Neural cell (in vitro differentiated cells): ENCODE results near the gene LRCOL1. TPM values are rescaled to one million over a fixed set of nuclear protein-coding genes. Genes with fewer than 3 reads are reported as not detected.

Experiments
- H2AFZ ChIP-seq: fragments of 200-600, 300-800 bp; sonication (generic), shearing (Covaris generic); 2 replicates; pipeline ENCODE4 v1.6.0; 2014; ENCODE audit warnings: low read depth, mild to moderate bottlenecking, antibody characterized with exemption, low read length, moderate library complexity
- H3F3A ChIP-seq: fragments of 200-600 bp; shearing (Covaris generic); 2 replicates; pipeline ENCODE4 v1.6.1; 2016; ENCODE audit warnings: mild to moderate bottlenecking, moderate library complexity, mixed read lengths, antibody characterized with exemption, low read length; ENCODE audit not compliant: insufficient read depth, poor library complexity, severe bottlenecking
- H3K27ac ChIP-seq: fragments of 200-600, 300-800 bp; sonication (generic), shearing (Covaris generic); 2 replicates; pipeline ENCODE4 v1.5.1; 2014; ENCODE audit warnings: mild to moderate bottlenecking, low read length, moderate library complexity
- H3K27me3 ChIP-seq: fragments of 300-800, 200-600 bp; sonication (generic), shearing (Covaris generic); 2 replicates; pipeline ENCODE4 v1.6.0; 2014; ENCODE audit warnings: mild to moderate bottlenecking, low read depth, low read length, moderate library complexity; ENCODE audit not compliant: insufficient read depth
- H3K36me3 ChIP-seq: fragments of 300-800, 200-600 bp; sonication (generic), shearing (Covaris generic); 2 replicates; pipeline ENCODE4 v1.5.1; 2014; ENCODE audit warnings: mild to moderate bottlenecking, antibody characterized with exemption, low read length, moderate library complexity; ENCODE audit not compliant: insufficient read depth
- H3K4me2 ChIP-seq: fragments of 300-800, 200-600 bp; sonication (generic), shearing (Covaris generic); 2 replicates; pipeline ENCODE4 v1.6.0; 2014; ENCODE audit warnings: mild to moderate bottlenecking, low read length
- H3K4me3 ChIP-seq: fragments of 300-800, 200-600 bp; sonication (generic), shearing (Covaris generic); 2 replicates; pipeline ENCODE4 v1.5.1; 2014; ENCODE audit warnings: mild to moderate bottlenecking, low read length, moderate library complexity
- H3K79me2 ChIP-seq: fragments of 200-600 bp; shearing (Covaris generic); replicated peaks from 2 replicates; pipeline ENCODE4 v1.6.0; 2014; ENCODE audit warnings: mild to moderate bottlenecking, low read length, moderate library complexity; ENCODE audit not compliant: insufficient read depth
- H3K9ac ChIP-seq: fragments of 300-800, 200-600 bp; sonication (generic), shearing (Covaris generic); 2 replicates; pipeline ENCODE4 v1.6.1; 2016; ENCODE audit warnings: mild to moderate bottlenecking, low read length, mixed read lengths
- H3K9me2 ChIP-seq: fragments of 200-600 bp; shearing (Covaris generic); 2 replicates; pipeline ENCODE4 v1.6.1; 2016; ENCODE audit warnings: mild to moderate bottlenecking, low read length, mixed read lengths; ENCODE audit not compliant: insufficient read depth
- H3K9me3 ChIP-seq: fragments of 200-600, 300-800 bp; sonication (generic), shearing (Covaris generic); 2 replicates; pipeline ENCODE4 v1.6.1; 2016; ENCODE audit warnings: mild to moderate bottlenecking, mixed run types, low read length, moderate library complexity, mixed read lengths
- H4K20me1 ChIP-seq: fragments of 200-600 bp; shearing (Covaris generic); 2 replicates; pipeline ENCODE4 v1.6.1; 2016; ENCODE audit warnings: mild to moderate bottlenecking, mixed run types; ENCODE audit not compliant: insufficient read depth
- CTCF ChIP-seq: fragments of 450-650 bp; IDR thresholded peaks from 2 replicates; pipeline ENCODE4 v1.5.1; 2014; ENCODE audit warnings: antibody characterized with exemption, mild to moderate bottlenecking, moderate library complexity; ENCODE audit not compliant: poor library complexity, severe bottlenecking
- EP300 ChIP-seq: fragments of 450-650 bp; conservative IDR thresholded peaks from 2 replicates; pipeline ENCODE4 v1.6.1; 2014; ENCODE audit warnings: antibody characterized with exemption, mild to moderate bottlenecking, moderate library complexity; ENCODE audit not compliant: poor library complexity, severe bottlenecking
- EZH2 ChIP-seq: fragments of 200-600, 300-800 bp; shearing (Covaris generic), sonication (generic); IDR thresholded peaks from 2 replicates; pipeline ENCODE4 v1.6.1; 2014; ENCODE audit warnings: antibody characterized with exemption, low read length, borderline replicate concordance, mild to moderate bottlenecking; ENCODE audit not compliant: insufficient read depth, poor library complexity, severe bottlenecking
- MXI1 ChIP-seq: fragments of 450-650 bp; conservative IDR thresholded peaks from 2 replicates; pipeline ENCODE4 v1.6.1; 2014; ENCODE audit warnings: antibody characterized with exemption, mild to moderate bottlenecking; ENCODE audit not compliant: poor library complexity, severe bottlenecking
- POLR2AphosphoS5 ChIP-seq: IDR thresholded peaks from 2 replicates; pipeline ENCODE4 v1.6.1; 2012
- RAD21 ChIP-seq: fragments of 450-650 bp; conservative IDR thresholded peaks from 2 replicates; pipeline ENCODE4 v1.6.1; 2014; ENCODE audit warnings: antibody characterized with exemption, mild to moderate bottlenecking, moderate library complexity
- REST ChIP-seq: IDR thresholded peaks from 2 replicates; pipeline ENCODE4 v1.6.1; 2012; ENCODE audit warnings: borderline replicate concordance
- SMC3 ChIP-seq: fragments of 450-650 bp; conservative IDR thresholded peaks from 2 replicates; pipeline ENCODE4 v1.6.1; 2014; ENCODE audit warnings: antibody characterized with exemption, mild to moderate bottlenecking, moderate library complexity; ENCODE audit not compliant: poor library complexity
- TAF1 ChIP-seq: IDR thresholded peaks from 2 replicates; pipeline ENCODE4 v1.6.1; 2012; ENCODE audit warnings: low read depth
- polyA plus RNA-seq: library from polyadenylated mRNA; depleted of rRNA; stranded (reverse); fragments of >200 nt; gene quantifications from 2 replicates; pipeline ENCODE4 v1.2.3, GENCODE V29; 2014

LRCOL1 gene
- polyA plus RNA-seq, 1 donor from 2014 or later = not detected

GRCh38 chr12:132593521-132593920, 16.9 kb downstream of the LRCOL1 start:
- H3K9me3 ChIP-seq = peaks cover 4% of the 10 kb centered on the region
- H2AFZ ChIP-seq = no peak overlapping the region
- H3K36me3 ChIP-seq = no peaks in the 10 kb centered on the region
- H3K79me2 ChIP-seq = no peaks in the 10 kb centered on the region
- peak overlapping the region; percentile 50 for H3K4me3 ChIP-seq
- H3K27me3 ChIP-seq = no peaks in the 10 kb centered on the region
- H3K4me2 ChIP-seq = no peak overlapping the region
- H3K9me2 ChIP-seq = no peaks in the 10 kb centered on the region
- TF ChIP-seq POLR2AphosphoS5 (no peak), SMC3 (no peak), EP300 (no peak), EZH2 (no peak), REST (no peak), CTCF (no peak), MXI1 (no peak), RAD21 (no peak), TAF1 (no peak)
- H4K20me1 ChIP-seq = no peaks in the 10 kb centered on the region
- peaks cover 4% of the 10 kb centered on the region for H3F3A ChIP-seq
- H3K27ac ChIP-seq = peak overlapping the region; percentile 36
- peak overlapping the region; percentile 32 for H3K9ac ChIP-seq

- Histone ChIP-seq H3K27me3 (no peaks in the 10 kb centered on the region), H3K27ac (no peak overlapping the region), H3K9ac (no peak overlapping the region), H3K9me3 (peaks cover 4% of the 10 kb centered on the region), H2AFZ (no peak overlapping the region), H3K79me2 (no peaks in the 10 kb centered on the region), H4K20me1 (no peaks in the 10 kb centered on the region), H3K4me3 (no peak overlapping the region), H3K4me2 (no peak overlapping the region), H3K9me2 (no peaks in the 10 kb centered on the region), H3F3A (peaks cover 4% of the 10 kb centered on the region), H3K36me3 (no peaks in the 10 kb centered on the region)
- TF ChIP-seq TAF1 (no peak), CTCF (no peak), RAD21 (no peak), EP300 (no peak), POLR2AphosphoS5 (no peak), REST (no peak), EZH2 (no peak), MXI1 (no peak)
Observed at GRCh38 chr12:132593071-132593470, 17.3 kb downstream of the LRCOL1 start.
